ENCODE data around the gene ZNF490.
"Not testable (repeated sequence)": the region's sequence is repeated elsewhere in the genome, so short reads cannot be mapped to it uniquely, and the experiment has no call there.

Gene ZNF490

GRCh38 chr19:12623361-12624031, 12.9 kb upstream of the ZNF490 start:
- TF ChIP-seq CTCF (IDR thresholded peaks at IDR 0.05; ENCODE audit: borderline replicate concordance, insufficient read depth, low read depth, low read length): no peak
- H3K4me3 ChIP-seq (ENCODE audit: low read depth, low read length): no peak overlapping the region

GRCh38 chr19:12621253-12622024, 10.8 kb upstream of the ZNF490 start:
- not testable (repeated sequence) for H3K4me3 ChIP-seq (ENCODE audit: low read depth, low read length)

GRCh38 chr19:12617646-12618045, 7.0 kb upstream of the ZNF490 start:
- TF ChIP-seq CTCF (IDR thresholded peaks at IDR 0.05; ENCODE audit: borderline replicate concordance, insufficient read depth, low read depth, low read length): no peak
- H3K4me3 ChIP-seq (ENCODE audit: low read depth, low read length): no peak overlapping the region

- H3K4me3 ChIP-seq (ENCODE audit: low read depth, low read length): peak overlapping the region; percentile 86
- no peak for TF ChIP-seq CTCF (IDR thresholded peaks at IDR 0.05; ENCODE audit: borderline replicate concordance, insufficient read depth, low read depth, low read length)
These were observed 717 bp upstream of the ZNF490 start for GRCh38 chr19:12611361-12611699.

GRCh38 chr19:12607631-12608030, 3.0 kb downstream of the ZNF490 start:
- no peak overlapping the region for H3K4me3 ChIP-seq (ENCODE audit: low read depth, low read length)
- no peak for TF ChIP-seq CTCF (IDR thresholded peaks at IDR 0.05; ENCODE audit: borderline replicate concordance, insufficient read depth, low read depth, low read length)

- no peak for TF ChIP-seq CTCF (IDR thresholded peaks at IDR 0.05; ENCODE audit: borderline replicate concordance, insufficient read depth, low read depth, low read length)
These were observed 3.8 kb downstream of the ZNF490 start for GRCh38 chr19:12606796-12607195.

GRCh38 chr19:12603714-12604113, 6.9 kb downstream of the ZNF490 start:
- TF ChIP-seq CTCF (IDR thresholded peaks at IDR 0.05; ENCODE audit: borderline replicate concordance, insufficient read depth, low read depth, low read length): no peak
- H3K4me3 ChIP-seq (ENCODE audit: low read depth, low read length): no peak overlapping the region

More at GRCh38 chr19:12606796-12607195, 3.8 kb downstream of the ZNF490 start:
- no peak overlapping the region for H3K4me3 ChIP-seq (ENCODE audit: low read depth, low read length)
